Endothelial cell of umbilical vein (primary cell): ENCODE results near the gene SLC17A9. TPM values are rescaled to one million over a fixed set of nuclear protein-coding genes. Genes with fewer than 3 reads are reported as not detected.

Source experiments
- BruUV-seq: library from RNA; stranded (reverse); fragments of 400-500 nt; replicated peaks from 2 replicates; lab custom pipeline; 2021; lab: Mats Ljungman, UMichigan
- CTCF ChIA-PET: fragments of 300-600, 350-600 bp; sonication (Branson Sonifier 250); formaldehyde crosslinking; loops from one replicate; lab custom pipeline; 2021; ENCODE audit warnings: antibody characterized with exemption, inconsistent platforms; lab: Charles Lee
- POLR2A ChIA-PET: fragments of 300-600, 350-600 bp; sonication (Branson Sonifier 250); formaldehyde crosslinking; loops from one replicate; lab custom pipeline; 2021; ENCODE audit warnings: antibody characterized with exemption, inconsistent platforms; lab: Charles Lee
- DNase-seq: peaks from one replicate; pipeline ENCODE4 v3.0.0-alpha.2; 2011; ENCODE audit warnings: low read depth, low spot score
- FAIRE-seq: peaks from 2 replicates; lab custom pipeline; 2011; peaks lifted over from hg19 to GRCh38; lab: Jason Lieb, UNC
- H2AFZ ChIP-seq: 2 replicates; pipeline ENCODE4 v1.6.0; 2012; ENCODE audit warnings: low read depth, low read length, control low read depth, inconsistent platforms
- H3K27ac ChIP-seq: 2 replicates; pipeline ENCODE4 v1.5.1; 2011; ENCODE audit warnings: low read depth, mild to moderate bottlenecking, control low read depth, low read length, moderate library complexity; ENCODE audit not compliant: insufficient read depth
- H3K27me3 ChIP-seq, 2 experiments: 2 replicates each; pipeline versions ENCODE4 v1.6.0 to v1.6.1; 2011; ENCODE audit warnings: low read length in 2 of 2, mixed read lengths in 1 of 2; ENCODE audit not compliant: control insufficient read depth in 2 of 2, insufficient read depth in 2 of 2
- H3K36me3 ChIP-seq, 2 experiments: 2 replicates in 1 of 2; 3 replicates in 1 of 2; pipeline ENCODE4 v1.5.1; 2011; ENCODE audit warnings: low read length in 2 of 2, mild to moderate bottlenecking in 1 of 2, moderate library complexity in 1 of 2; ENCODE audit not compliant: control insufficient read depth in 2 of 2, insufficient read depth in 2 of 2; ENCODE audit errors: extremely low read depth in 1 of 2
- H3K4me1 ChIP-seq: 3 replicates; pipeline ENCODE4 v1.5.1; 2011; ENCODE audit warnings: mild to moderate bottlenecking, low read length; ENCODE audit not compliant: control insufficient read depth, insufficient read depth; ENCODE audit errors: extremely low read depth
- H3K4me2 ChIP-seq: 2 replicates; pipeline ENCODE4 v1.6.1; 2011; ENCODE audit warnings: low read length, control low read depth, mixed read lengths; ENCODE audit not compliant: insufficient read depth
- H3K4me3 ChIP-seq, 3 experiments: fragments of 200-600 bp in 1 of 3; sonication (generic), shearing (Covaris generic) in 1 of 3; replicated peaks in 1 of 3; 2 replicates each; pipeline ENCODE4 v1.5.1; 2011 to 2016; ENCODE audit warnings: control low read depth in 3 of 3, low read length in 3 of 3, mild to moderate bottlenecking in 2 of 3, inconsistent platforms in 1 of 3, low read depth in 1 of 3, moderate library complexity in 1 of 3; ENCODE audit not compliant: insufficient read depth in 1 of 3
- H3K79me2 ChIP-seq: 2 replicates; pipeline ENCODE4 v1.6.0; 2012; ENCODE audit warnings: low read length, inconsistent platforms; ENCODE audit not compliant: control insufficient read depth, insufficient read depth
- H3K9ac ChIP-seq: replicated peaks from 2 replicates; pipeline ENCODE3; 2011; ENCODE audit warnings: low read length, control low read depth; ENCODE audit not compliant: insufficient read depth; ENCODE audit errors: extremely low read depth
- H3K9me1 ChIP-seq: replicated peaks from 3 replicates; pipeline ENCODE4 v1.6.0; 2011; ENCODE audit warnings: mild to moderate bottlenecking, low read length; ENCODE audit not compliant: control insufficient read depth, insufficient read depth; ENCODE audit errors: extremely low read depth
- H3K9me3 ChIP-seq: replicated peaks from 2 replicates; pipeline ENCODE4 v1.5.1; 2012; ENCODE audit warnings: low read length, inconsistent platforms; ENCODE audit not compliant: control insufficient read depth, insufficient read depth
- H4K20me1 ChIP-seq: replicated peaks from 2 replicates; pipeline ENCODE3; 2011; ENCODE audit warnings: mild to moderate bottlenecking, low read length; ENCODE audit not compliant: control insufficient read depth, insufficient read depth; ENCODE audit errors: extremely low read depth
- EZH2 ChIP-seq: IDR thresholded peaks from 2 replicates; pipeline ENCODE4 v1.6.1; 2012; ENCODE audit warnings: borderline replicate concordance, low read depth, mild to moderate bottlenecking, moderate library complexity, low read length, inconsistent platforms; ENCODE audit not compliant: severe bottlenecking
- FOS ChIP-seq: IDR thresholded peaks from 2 replicates; pipeline ENCODE4 v1.6.1; 2011; ENCODE audit warnings: mild to moderate bottlenecking, low read length, moderate library complexity, borderline replicate concordance; ENCODE audit not compliant: insufficient read depth
- GATA2 ChIP-seq: IDR thresholded peaks from 2 replicates; pipeline ENCODE4 v1.7.0; 2011; ENCODE audit warnings: low read depth, mild to moderate bottlenecking, moderate library complexity, mixed read lengths, low read length; ENCODE audit not compliant: insufficient read length, insufficient read depth
- JUN ChIP-seq: IDR thresholded peaks from 2 replicates; pipeline ENCODE4 v1.6.1; 2011; ENCODE audit warnings: borderline replicate concordance, low read depth; ENCODE audit not compliant: insufficient read length, insufficient read depth
- MYC ChIP-seq: IDR thresholded peaks from one replicate; pipeline ENCODE4 v1.6.1; 2011; ENCODE audit warnings: mild to moderate bottlenecking, low read depth, low read length
- POLR2A ChIP-seq: IDR thresholded peaks from 2 replicates; pipeline ENCODE4 v1.6.1; 2012; ENCODE audit warnings: low read depth, mild to moderate bottlenecking, control low read depth, low read length
- POLR2AphosphoS5 ChIP-seq: IDR thresholded peaks from 2 replicates; pipeline ENCODE4 v1.6.1; 2012; ENCODE audit warnings: low read depth, mild to moderate bottlenecking, control low read depth, low read length, moderate library complexity; ENCODE audit not compliant: insufficient read depth
- dilution Hi-C: fragments of 300-500 bp; cut with MboI; formaldehyde crosslinking; loops from one replicate; pipeline ENCODE4 v1.15.0; 2019; ENCODE audit warnings: low sequenced_read_pairs; ENCODE audit not compliant: extremely low pct_ligation_motif_present
- intact Hi-C: fragments of 100-400 bp; cut with micrococcal nuclease; formaldehyde crosslinking; loops from one replicate; pipeline ENCODE4 v1.10.0; 2022
- polyA plus RNA-seq, 4 experiments: library from polyadenylated mRNA; depleted of rRNA in 3 of 4; stranded (reverse) in 3 of 4; unstranded in 1 of 4; fragments of >200 nt; gene quantifications; 2 replicates each; pipeline versions ENCODE4 v1.2.1 to v1.2.3, GENCODE V29; 2011 to 2012; ENCODE audit warnings: missing spikeins in 1 of 4
- total RNA-seq: library from RNA; stranded (reverse); gene quantifications from 2 replicates; pipeline ENCODE4 v1.2.3, GENCODE V29; 2021
- TF ChIP-seq, protein P1 (sequence below): IDR thresholded peaks from 2 replicates; pipeline ENCODE4 v1.6.1; 2011; ENCODE audit not compliant: insufficient read depth, insufficient read length
- TF ChIP-seq, protein P2 (sequence below), 2 donors: IDR thresholded peaks; 1 replicate in 1 of 2; 2 replicates in 1 of 2; pipeline ENCODE4 v1.5.1; 2011; ENCODE audit warnings: low read length in 2 of 2, mild to moderate bottlenecking in 2 of 2, moderate library complexity in 2 of 2, control low read depth in 1 of 2, inconsistent platforms in 1 of 2, low read depth in 1 of 2; ENCODE audit not compliant: insufficient read depth in 1 of 2; ENCODE audit errors: extremely low read depth in 1 of 2

The SLC17A9 gene
- total and polyA plus RNA-seq, 2 donors (not counting 3 experiments of a cell fraction or from before 2014, with no cell fraction given): 38.2 to 44.5 TPM

DNA sequence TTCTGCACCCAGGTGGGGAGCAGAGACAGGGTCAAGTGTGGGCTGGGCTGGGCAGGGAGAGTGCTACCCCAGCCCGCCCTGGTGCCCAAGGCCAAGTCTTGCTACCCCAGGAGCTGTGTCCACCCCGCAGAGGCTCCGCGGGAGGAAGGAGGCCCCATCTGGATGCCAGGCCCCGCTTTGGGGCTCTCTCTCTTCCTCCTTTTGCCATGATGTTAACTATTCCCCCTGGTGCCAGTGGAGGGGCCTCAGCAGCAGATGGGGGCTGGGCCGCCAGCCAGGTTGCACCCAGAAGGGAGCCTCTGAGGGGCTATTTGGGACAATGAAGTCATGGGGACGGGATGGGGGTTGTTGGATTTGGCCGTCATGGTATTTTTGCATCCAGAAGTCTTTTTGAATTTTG lies 9.3 kb downstream of the SLC17A9 start:
- Histone ChIP-seq H3K27me3 (no peaks in the 10 kb centered on the region), H3K4me1 (no peaks in the 10 kb centered on the region), H3K27ac (no peak overlapping the region), H3K9me3 (no peaks in the 10 kb centered on the region), H3K9me1 (no peaks in the 10 kb centered on the region), H3K79me2 (no peaks in the 10 kb centered on the region), H3K9ac (no peak overlapping the region), H3K4me3 (no peak overlapping the region), H2AFZ (no peak overlapping the region), H4K20me1 (no peaks in the 10 kb centered on the region), H3K4me2 (no peak overlapping the region), H3K36me3 (peaks cover 5 to 7% of the 10 kb centered on the region in 2 experiments)
- CTCF ChIA-PET: interaction anchor here (2.2 kb wide), 1 partner anchor 11 kb away, joined by 7 read pairs; no protein-coding TSS in a partner anchor
- FAIRE-seq (no peak), DNase-seq (no peak)
- intact Hi-C loops: no loop called here
- BruUV-seq: no TSS peak
- POLR2A ChIA-PET: no interaction called here
- dilution Hi-C loops: no loop called here
- TF ChIP-seq, protein P1, sequence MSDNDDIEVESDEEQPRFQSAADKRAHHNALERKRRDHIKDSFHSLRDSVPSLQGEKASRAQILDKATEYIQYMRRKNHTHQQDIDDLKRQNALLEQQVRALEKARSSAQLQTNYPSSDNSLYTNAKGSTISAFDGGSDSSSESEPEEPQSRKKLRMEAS: no peak
- TF ChIP-seq POLR2A (no peak), POLR2AphosphoS5 (no peak), EZH2 (no peak)

DNA sequence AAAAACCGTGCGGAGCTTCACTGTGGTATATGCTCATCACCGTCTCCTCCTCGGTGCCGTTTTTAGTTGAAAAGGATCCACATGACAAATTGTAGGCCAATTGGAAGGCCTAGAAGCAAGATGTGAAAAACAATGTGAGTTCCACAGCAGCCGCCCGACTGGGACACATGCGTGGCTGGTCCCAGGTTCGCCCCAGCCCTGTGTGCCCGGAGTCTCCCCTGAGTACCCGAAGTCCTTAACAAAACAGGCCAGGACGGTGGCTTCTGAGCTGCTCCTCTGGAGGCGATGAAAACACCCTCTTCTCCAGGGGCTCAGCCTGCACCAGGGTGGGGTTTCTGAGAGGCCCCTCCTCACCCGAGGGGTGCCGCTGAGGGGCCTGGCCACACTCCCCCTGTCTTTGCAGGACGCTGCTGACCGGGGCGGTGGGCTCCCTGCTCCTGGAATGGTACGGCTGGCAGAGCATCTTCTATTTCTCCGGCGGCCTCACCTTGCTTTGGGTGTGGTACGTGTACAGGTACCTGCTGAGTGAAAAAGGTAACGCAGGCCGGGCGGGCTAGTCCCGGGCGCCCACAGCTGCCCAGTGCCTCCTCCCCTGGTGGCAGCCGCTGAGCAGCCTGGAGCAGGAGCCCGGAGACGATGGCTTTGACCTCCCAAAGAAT lies 9.8 kb downstream of the SLC17A9 start:
- Histone ChIP-seq H3K9me1 (no peaks in the 10 kb centered on the region), H3K4me2 (no peak overlapping the region), H3K79me2 (no peaks in the 10 kb centered on the region), H4K20me1 (no peaks in the 10 kb centered on the region), H3K27me3 (no peaks in the 10 kb centered on the region), H3K27ac (no peak overlapping the region), H3K4me3 (no peak overlapping the region), H3K9me3 (no peaks in the 10 kb centered on the region), H2AFZ (no peak overlapping the region), H3K4me1 (no peaks in the 10 kb centered on the region), H3K36me3 (peaks cover 5 to 7% of the 10 kb centered on the region in 2 experiments), H3K9ac (no peak overlapping the region)
- POLR2A ChIA-PET: no interaction called here
- dilution Hi-C loops (no loop called here), intact Hi-C loops (no loop called here)
- TF ChIP-seq GATA2 (no peak), JUN (no peak), MYC (no peak), FOS (no peak), EZH2 (no peak), POLR2A (no peak), POLR2AphosphoS5 (no peak)
- TF ChIP-seq, protein P1: no peak
- TF ChIP-seq, protein P2, sequence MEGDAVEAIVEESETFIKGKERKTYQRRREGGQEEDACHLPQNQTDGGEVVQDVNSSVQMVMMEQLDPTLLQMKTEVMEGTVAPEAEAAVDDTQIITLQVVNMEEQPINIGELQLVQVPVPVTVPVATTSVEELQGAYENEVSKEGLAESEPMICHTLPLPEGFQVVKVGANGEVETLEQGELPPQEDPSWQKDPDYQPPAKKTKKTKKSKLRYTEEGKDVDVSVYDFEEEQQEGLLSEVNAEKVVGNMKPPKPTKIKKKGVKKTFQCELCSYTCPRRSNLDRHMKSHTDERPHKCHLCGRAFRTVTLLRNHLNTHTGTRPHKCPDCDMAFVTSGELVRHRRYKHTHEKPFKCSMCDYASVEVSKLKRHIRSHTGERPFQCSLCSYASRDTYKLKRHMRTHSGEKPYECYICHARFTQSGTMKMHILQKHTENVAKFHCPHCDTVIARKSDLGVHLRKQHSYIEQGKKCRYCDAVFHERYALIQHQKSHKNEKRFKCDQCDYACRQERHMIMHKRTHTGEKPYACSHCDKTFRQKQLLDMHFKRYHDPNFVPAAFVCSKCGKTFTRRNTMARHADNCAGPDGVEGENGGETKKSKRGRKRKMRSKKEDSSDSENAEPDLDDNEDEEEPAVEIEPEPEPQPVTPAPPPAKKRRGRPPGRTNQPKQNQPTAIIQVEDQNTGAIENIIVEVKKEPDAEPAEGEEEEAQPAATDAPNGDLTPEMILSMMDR (IDR thresholded peaks at IDR 0.05; ENCODE audit: extremely low read depth in 1 of 2, insufficient read depth in 1 of 2, low read depth in 1 of 2, low read length in 2 of 2): no peak
- DNase-seq (no peak), FAIRE-seq (no peak)
- BruUV-seq: no TSS peak
- CTCF ChIA-PET: interaction anchor here (2.2 kb wide), 1 partner anchor 10 kb away, joined by 7 read pairs; no protein-coding TSS in a partner anchor
